ENCODE data around the gene DNM2. TPM values are rescaled to one million over a fixed set of nuclear protein-coding genes. Genes with fewer than 3 reads are reported as not detected.

DNM2 gene
- total RNA-seq, 1 experiment from 2014 or later = 131 TPM

DNA sequence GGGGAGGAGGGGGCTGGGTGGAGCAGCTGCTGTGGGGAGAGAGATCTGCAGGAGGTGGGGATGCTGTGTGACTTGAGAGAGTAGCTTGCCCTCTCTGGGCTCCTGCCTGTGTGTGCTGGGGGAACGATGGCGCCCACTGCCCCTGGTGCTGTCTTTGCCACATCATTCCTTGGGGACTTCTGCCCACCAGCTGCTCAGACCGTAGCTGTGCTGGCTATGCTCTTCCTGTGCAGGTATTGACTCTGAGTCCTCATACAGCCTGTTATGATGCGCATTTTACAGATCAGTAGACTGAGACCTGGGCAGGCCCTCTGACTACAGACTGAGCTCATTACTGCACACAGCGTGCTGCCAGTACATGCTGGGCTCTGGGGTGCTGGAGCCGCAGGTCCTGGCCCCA, 51.1 kb downstream of the DNM2 start:
- Mint-ChIP-seq H3K27me3 (ENCODE audit: low read depth) (no peaks in the 10 kb centered on the region), H3K4me1 (peaks cover 15% of the 10 kb centered on the region), H3K36me3 (peaks cover 14% of the 10 kb centered on the region), H3K27ac (peak overlapping the region; percentile 80), H3K9me3 (no peaks in the 10 kb centered on the region), H3K4me3 (no peak overlapping the region)
- ATAC-seq = no peak
- POLR2A ChIA-PET = interaction anchor here (0.7 kb wide), 1 partner anchor 198 kb away, joined by 5 read pairs; no protein-coding TSS in a partner anchor
- CTCF ChIA-PET = interaction anchor here (0.6 to 2.6 kb wide), 9 partner anchors 50 to 807 kb away, joined by 3 to 20 read pairs (median 5); partner anchors contain the start of gene DNM2
- no peak for TF ChIP-seq FOXP1 (CRISPR knock-in tag; IDR thresholded peaks at IDR 0.05; ENCODE audit: borderline replicate concordance)
- TF ChIP-seq, protein P1, sequence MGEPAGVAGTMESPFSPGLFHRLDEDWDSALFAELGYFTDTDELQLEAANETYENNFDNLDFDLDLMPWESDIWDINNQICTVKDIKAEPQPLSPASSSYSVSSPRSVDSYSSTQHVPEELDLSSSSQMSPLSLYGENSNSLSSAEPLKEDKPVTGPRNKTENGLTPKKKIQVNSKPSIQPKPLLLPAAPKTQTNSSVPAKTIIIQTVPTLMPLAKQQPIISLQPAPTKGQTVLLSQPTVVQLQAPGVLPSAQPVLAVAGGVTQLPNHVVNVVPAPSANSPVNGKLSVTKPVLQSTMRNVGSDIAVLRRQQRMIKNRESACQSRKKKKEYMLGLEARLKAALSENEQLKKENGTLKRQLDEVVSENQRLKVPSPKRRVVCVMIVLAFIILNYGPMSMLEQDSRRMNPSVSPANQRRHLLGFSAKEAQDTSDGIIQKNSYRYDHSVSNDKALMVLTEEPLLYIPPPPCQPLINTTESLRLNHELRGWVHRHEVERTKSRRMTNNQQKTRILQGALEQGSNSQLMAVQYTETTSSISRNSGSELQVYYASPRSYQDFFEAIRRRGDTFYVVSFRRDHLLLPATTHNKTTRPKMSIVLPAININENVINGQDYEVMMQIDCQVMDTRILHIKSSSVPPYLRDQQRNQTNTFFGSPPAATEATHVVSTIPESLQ (CRISPR knock-in tag; IDR thresholded peaks at IDR 0.05) = no peak
- TF ChIP-seq, protein P2, sequence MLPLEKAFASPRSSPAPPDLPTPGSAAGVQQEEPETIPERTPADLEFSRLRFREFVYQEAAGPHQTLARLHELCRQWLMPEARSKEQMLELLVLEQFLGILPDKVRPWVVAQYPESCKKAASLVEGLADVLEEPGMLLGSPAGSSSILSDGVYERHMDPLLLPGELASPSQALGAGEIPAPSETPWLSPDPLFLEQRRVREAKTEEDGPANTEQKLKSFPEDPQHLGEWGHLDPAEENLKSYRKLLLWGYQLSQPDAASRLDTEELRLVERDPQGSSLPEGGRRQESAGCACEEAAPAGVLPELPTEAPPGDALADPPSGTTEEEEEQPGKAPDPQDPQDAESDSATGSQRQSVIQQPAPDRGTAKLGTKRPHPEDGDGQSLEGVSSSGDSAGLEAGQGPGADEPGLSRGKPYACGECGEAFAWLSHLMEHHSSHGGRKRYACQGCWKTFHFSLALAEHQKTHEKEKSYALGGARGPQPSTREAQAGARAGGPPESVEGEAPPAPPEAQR (CRISPR knock-in tag; IDR thresholded peaks at IDR 0.05) = no peak
- no peak for TF ChIP-seq ZNF232 (CRISPR knock-in tag; IDR thresholded peaks at IDR 0.05)
- DNase-seq (ENCODE audit: low spot score) = no peak

DNA sequence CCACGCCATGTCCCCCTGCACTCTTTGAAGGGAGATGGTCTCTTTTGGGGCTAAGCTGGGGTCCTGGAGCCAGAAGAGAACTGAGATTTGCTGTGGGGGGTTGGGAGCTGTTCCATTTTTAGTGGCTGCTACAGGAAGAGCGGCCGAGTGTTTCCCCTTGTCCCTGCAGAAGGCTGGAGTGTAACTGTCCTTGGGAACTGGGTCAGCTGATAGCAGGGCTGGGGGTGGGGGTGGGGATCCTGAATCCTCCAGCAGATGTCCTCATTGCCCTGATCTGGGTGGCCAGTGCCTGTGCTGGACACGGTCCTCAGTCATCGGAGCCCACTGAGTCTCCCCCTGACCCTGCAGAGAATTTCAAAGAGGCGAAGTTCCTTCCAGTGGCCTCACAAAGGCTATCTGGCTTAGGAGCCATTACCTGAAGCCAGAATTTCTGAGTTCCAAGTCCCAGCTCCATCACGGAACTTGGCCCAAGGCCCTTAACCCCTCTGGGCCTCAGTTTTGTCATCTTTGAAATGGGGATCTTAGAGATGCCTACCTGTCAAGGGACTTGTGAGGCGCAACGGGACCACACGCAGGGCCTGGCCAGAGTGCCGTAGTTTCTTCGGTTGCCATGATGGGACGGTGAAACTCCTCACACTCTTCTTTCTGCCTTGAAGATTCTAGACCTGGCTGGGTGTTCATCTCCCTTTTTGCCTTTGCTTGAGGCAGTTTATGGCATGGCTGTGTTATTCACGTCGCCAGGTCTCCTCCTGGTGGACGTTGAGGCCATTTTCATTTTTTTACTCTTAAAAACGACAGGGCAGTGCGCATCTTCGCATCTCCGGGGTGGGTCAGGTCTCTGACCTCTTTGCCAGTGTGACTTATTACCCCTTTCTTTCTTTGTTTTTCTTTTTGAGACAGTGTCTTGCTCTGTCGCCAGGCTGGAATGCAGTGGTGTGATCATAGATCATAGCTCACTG, 51.9 kb downstream of the DNM2 start:
- ATAC-seq = no peak
- TF ChIP-seq, protein P3, sequence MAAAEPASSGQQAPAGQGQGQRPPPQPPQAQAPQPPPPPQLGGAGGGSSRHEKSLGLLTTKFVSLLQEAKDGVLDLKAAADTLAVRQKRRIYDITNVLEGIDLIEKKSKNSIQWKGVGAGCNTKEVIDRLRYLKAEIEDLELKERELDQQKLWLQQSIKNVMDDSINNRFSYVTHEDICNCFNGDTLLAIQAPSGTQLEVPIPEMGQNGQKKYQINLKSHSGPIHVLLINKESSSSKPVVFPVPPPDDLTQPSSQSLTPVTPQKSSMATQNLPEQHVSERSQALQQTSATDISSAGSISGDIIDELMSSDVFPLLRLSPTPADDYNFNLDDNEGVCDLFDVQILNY (CRISPR knock-in tag; IDR thresholded peaks at IDR 0.05) = no peak
- TF ChIP-seq, protein P4, sequence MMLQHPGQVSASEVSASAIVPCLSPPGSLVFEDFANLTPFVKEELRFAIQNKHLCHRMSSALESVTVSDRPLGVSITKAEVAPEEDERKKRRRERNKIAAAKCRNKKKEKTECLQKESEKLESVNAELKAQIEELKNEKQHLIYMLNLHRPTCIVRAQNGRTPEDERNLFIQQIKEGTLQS (CRISPR knock-in tag; conservative IDR thresholded peaks at IDR 0.05) = no peak
- TF ChIP-seq RORB (CRISPR knock-in tag; IDR thresholded peaks at IDR 0.05) (no peak), ZNF138 (CRISPR knock-in tag; conservative IDR thresholded peaks at IDR 0.05) (no peak), OVOL2 (CRISPR knock-in tag; IDR thresholded peaks at IDR 0.05; ENCODE audit: borderline replicate concordance) (no peak), PRRX2 (CRISPR knock-in tag; IDR thresholded peaks at IDR 0.05) (no peak), NFATC4 (CRISPR knock-in tag; IDR thresholded peaks at IDR 0.05) (no peak), CBFB (CRISPR knock-in tag; IDR thresholded peaks at IDR 0.05; ENCODE audit: low read depth) (no peak), RELA (CRISPR knock-in tag; IDR thresholded peaks at IDR 0.05; ENCODE audit: borderline replicate concordance) (no peak), TCF7 (CRISPR knock-in tag; IDR thresholded peaks at IDR 0.05; ENCODE audit: low read depth) (no peak), ZNF263 (CRISPR knock-in tag; IDR thresholded peaks at IDR 0.05; ENCODE audit: low read depth) (no peak), ZNF423 (CRISPR knock-in tag; IDR thresholded peaks at IDR 0.05) (no peak)
- TF ChIP-seq, protein P5, sequence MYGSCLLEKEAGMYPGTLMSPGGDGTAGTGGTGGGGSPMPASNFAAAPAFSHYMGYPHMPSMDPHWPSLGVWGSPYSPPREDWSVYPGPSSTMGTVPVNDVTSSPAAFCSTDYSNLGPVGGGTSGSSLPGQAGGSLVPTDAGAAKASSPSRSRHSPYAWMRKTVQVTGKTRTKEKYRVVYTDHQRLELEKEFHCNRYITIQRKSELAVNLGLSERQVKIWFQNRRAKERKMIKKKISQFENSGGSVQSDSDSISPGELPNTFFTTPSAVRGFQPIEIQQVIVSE (CRISPR knock-in tag; IDR thresholded peaks at IDR 0.05; ENCODE audit: borderline replicate concordance) = no peak
- TF ChIP-seq, protein P1 (CRISPR knock-in tag; IDR thresholded peaks at IDR 0.05) = no peak
- TF ChIP-seq, protein P6, sequence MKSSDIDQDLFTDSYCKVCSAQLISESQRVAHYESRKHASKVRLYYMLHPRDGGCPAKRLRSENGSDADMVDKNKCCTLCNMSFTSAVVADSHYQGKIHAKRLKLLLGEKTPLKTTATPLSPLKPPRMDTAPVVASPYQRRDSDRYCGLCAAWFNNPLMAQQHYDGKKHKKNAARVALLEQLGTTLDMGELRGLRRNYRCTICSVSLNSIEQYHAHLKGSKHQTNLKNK (CRISPR knock-in tag; IDR thresholded peaks at IDR 0.05) = no peak
- TF ChIP-seq, protein P7, sequence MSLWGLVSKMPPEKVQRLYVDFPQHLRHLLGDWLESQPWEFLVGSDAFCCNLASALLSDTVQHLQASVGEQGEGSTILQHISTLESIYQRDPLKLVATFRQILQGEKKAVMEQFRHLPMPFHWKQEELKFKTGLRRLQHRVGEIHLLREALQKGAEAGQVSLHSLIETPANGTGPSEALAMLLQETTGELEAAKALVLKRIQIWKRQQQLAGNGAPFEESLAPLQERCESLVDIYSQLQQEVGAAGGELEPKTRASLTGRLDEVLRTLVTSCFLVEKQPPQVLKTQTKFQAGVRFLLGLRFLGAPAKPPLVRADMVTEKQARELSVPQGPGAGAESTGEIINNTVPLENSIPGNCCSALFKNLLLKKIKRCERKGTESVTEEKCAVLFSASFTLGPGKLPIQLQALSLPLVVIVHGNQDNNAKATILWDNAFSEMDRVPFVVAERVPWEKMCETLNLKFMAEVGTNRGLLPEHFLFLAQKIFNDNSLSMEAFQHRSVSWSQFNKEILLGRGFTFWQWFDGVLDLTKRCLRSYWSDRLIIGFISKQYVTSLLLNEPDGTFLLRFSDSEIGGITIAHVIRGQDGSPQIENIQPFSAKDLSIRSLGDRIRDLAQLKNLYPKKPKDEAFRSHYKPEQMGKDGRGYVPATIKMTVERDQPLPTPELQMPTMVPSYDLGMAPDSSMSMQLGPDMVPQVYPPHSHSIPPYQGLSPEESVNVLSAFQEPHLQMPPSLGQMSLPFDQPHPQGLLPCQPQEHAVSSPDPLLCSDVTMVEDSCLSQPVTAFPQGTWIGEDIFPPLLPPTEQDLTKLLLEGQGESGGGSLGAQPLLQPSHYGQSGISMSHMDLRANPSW (CRISPR knock-in tag; conservative IDR thresholded peaks at IDR 0.05; ENCODE audit: low read depth) = no peak
- TF ChIP-seq, protein P8, sequence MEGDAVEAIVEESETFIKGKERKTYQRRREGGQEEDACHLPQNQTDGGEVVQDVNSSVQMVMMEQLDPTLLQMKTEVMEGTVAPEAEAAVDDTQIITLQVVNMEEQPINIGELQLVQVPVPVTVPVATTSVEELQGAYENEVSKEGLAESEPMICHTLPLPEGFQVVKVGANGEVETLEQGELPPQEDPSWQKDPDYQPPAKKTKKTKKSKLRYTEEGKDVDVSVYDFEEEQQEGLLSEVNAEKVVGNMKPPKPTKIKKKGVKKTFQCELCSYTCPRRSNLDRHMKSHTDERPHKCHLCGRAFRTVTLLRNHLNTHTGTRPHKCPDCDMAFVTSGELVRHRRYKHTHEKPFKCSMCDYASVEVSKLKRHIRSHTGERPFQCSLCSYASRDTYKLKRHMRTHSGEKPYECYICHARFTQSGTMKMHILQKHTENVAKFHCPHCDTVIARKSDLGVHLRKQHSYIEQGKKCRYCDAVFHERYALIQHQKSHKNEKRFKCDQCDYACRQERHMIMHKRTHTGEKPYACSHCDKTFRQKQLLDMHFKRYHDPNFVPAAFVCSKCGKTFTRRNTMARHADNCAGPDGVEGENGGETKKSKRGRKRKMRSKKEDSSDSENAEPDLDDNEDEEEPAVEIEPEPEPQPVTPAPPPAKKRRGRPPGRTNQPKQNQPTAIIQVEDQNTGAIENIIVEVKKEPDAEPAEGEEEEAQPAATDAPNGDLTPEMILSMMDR (IDR thresholded peaks at IDR 0.05) = no peak

More for the DNA sequence above, 51.9 kb downstream of the DNM2 start:
- peaks cover 15% of the 10 kb centered on the region for H3K4me1 Mint-ChIP-seq
- H3K36me3 Mint-ChIP-seq = peaks cover 18% of the 10 kb centered on the region
- H3K4me3 Mint-ChIP-seq = no peak overlapping the region
- ChIA-PET CTCF (interaction anchor here (0.6 to 2.6 kb wide), 10 partner anchors 19 to 291 kb away, joined by 3 to 20 read pairs (median 4); partner anchors contain the start of gene DNM2), POLR2A (interaction anchor here (0.7 kb wide), 1 partner anchor 197 kb away, joined by 5 read pairs; no protein-coding TSS in a partner anchor)
- H3K27ac Mint-ChIP-seq = peak overlapping the region; percentile 96
- no peaks in the 10 kb centered on the region for H3K27me3 Mint-ChIP-seq (ENCODE audit: low read depth)
- H3K9me3 Mint-ChIP-seq = no peaks in the 10 kb centered on the region
- no peak for DNase-seq (ENCODE audit: low spot score)

All from WTC11 (cell line).